K562 (cell line): ENCODE results near the gene VPS45. TPM values are rescaled to one million over a fixed set of nuclear protein-coding genes. Genes with fewer than 3 reads are reported as not detected.
A peak's percentile ranks its signal among the peaks of the same experiment; 100 is the strongest.

Source experiments
- ATAC-seq: fragments of 200-7000 bp; cut with Tn5 transposase; 3 replicates; pipeline ENCODE4 v1.9.1; 2020; ENCODE audit warnings: moderate library complexity
- BruUV-seq: library from RNA; stranded (reverse); fragments of 400-500 nt; replicated peaks from 2 replicates; lab custom pipeline; 2021; lab: Mats Ljungman, UMichigan
- CTCF ChIA-PET: fragments of 300-600 bp; formaldehyde crosslinking; extraction: SDS; loops from one replicate; lab custom pipeline; 2021; ENCODE audit warnings: low intra/inter-chr PET ratio; lab: Yijun Ruan, JAX
- POLR2A ChIA-PET: fragments of 300-600, 350-650 bp; sonication (Branson Sonifier 250); formaldehyde crosslinking; extraction: SDS; loops from one replicate; lab custom pipeline; 2021; ENCODE audit warnings: antibody characterized with exemption, inconsistent platforms; lab: Yijun Ruan, JAX
- DNase-seq, 4 experiments: peaks; one replicate each; pipeline versions ENCODE4 v3.0.0 to v3.0.0-alpha.2; 2011 to 2018; ENCODE audit warnings: low spot score in 3 of 4, mixed read lengths in 3 of 4; ENCODE audit errors: extremely low read depth in 1 of 4
- FAIRE-seq: peaks from 2 replicates; lab custom pipeline; 2011; peaks lifted over from hg19 to GRCh38; lab: Jason Lieb, UNC
- H2AFZ ChIP-seq: 2 replicates; pipeline ENCODE4 v1.6.0; 2011; ENCODE audit warnings: low read depth, low read length, control low read depth, inconsistent platforms
- H3K27ac ChIP-seq: fragments of 200-600 bp; 3 replicates; pipeline ENCODE4 v1.8.0; 2011; ENCODE audit warnings: low read depth, mild to moderate bottlenecking, control low read depth, inconsistent platforms, low read length, moderate library complexity, mixed read lengths; ENCODE audit errors: extremely low read depth
- H3K27me3 ChIP-seq, 2 experiments: fragments of 300-600 bp in 1 of 2; 2 replicates in 1 of 2; 3 replicates in 1 of 2; pipeline versions ENCODE4 v1.6.0 to v1.8.0; 2011; ENCODE audit warnings: inconsistent platforms in 2 of 2, low read length in 2 of 2, mild to moderate bottlenecking in 1 of 2, mixed read lengths in 1 of 2, moderate library complexity in 1 of 2; ENCODE audit not compliant: control insufficient read depth in 2 of 2, insufficient read depth in 2 of 2
- H3K36me3 ChIP-seq: fragments of 300-600 bp; 3 replicates; pipeline ENCODE4 v1.8.0; 2011; ENCODE audit warnings: mild to moderate bottlenecking, low read length, inconsistent platforms; ENCODE audit not compliant: control insufficient read depth, insufficient read depth
- H3K4me1 ChIP-seq, 2 experiments: fragments of 200-600 bp in 1 of 2; replicated peaks in 1 of 2; 2 replicates in 1 of 2; 3 replicates in 1 of 2; pipeline versions ENCODE4 v1.5.1 to v1.8.0; 2011; ENCODE audit warnings: inconsistent platforms in 2 of 2, low read length in 2 of 2, mild to moderate bottlenecking in 1 of 2, mixed read lengths in 1 of 2, moderate library complexity in 1 of 2; ENCODE audit not compliant: control insufficient read depth in 2 of 2, insufficient read depth in 2 of 2
- H3K4me2 ChIP-seq: 2 replicates; pipeline ENCODE4 v1.6.1; 2011; ENCODE audit warnings: low read length, control low read depth, inconsistent platforms, mixed read lengths; ENCODE audit not compliant: insufficient read depth
- H3K4me3 ChIP-seq: fragments of 200-600 bp; sonication (generic), shearing (Covaris generic); 2 replicates; pipeline ENCODE4 v1.5.1; 2016; ENCODE audit warnings: control low read depth, inconsistent platforms
- H3K79me2 ChIP-seq: fragments of 200-600 bp; 3 replicates; pipeline ENCODE4 v1.8.0; 2011; ENCODE audit warnings: low read length, inconsistent platforms; ENCODE audit not compliant: control insufficient read depth, insufficient read depth
- H3K9ac ChIP-seq, 2 experiments: 2 replicates each; pipeline versions ENCODE4 v1.6.0 to v1.6.1; 2011; ENCODE audit warnings: low read depth in 2 of 2, low read length in 2 of 2, control low read depth in 1 of 2, inconsistent platforms in 1 of 2, mild to moderate bottlenecking in 1 of 2, mixed read lengths in 1 of 2; ENCODE audit not compliant: insufficient read depth in 1 of 2
- H3K9me1 ChIP-seq: one replicate; pipeline ENCODE4 v1.6.0; 2011; ENCODE audit warnings: inconsistent platforms, mild to moderate bottlenecking, low read length, moderate library complexity; ENCODE audit not compliant: control insufficient read depth, insufficient read depth
- H3K9me3 ChIP-seq: replicated peaks from 2 replicates; pipeline ENCODE4 v1.5.1; 2011; ENCODE audit warnings: low read depth, low read length, inconsistent platforms; ENCODE audit not compliant: control insufficient read depth, insufficient read depth
- H4K20me1 ChIP-seq: replicated peaks from 2 replicates; pipeline ENCODE4 v1.6.1; 2011; ENCODE audit warnings: low read length, inconsistent platforms, mixed read lengths; ENCODE audit not compliant: control insufficient read depth, insufficient read depth
- BCLAF1 ChIP-seq, 2 experiments: fragments of 450-650 bp in 1 of 2; IDR thresholded peaks; 2 replicates each; pipeline ENCODE4 v1.6.1; 2011 to 2017; ENCODE audit warnings: low read depth in 2 of 2, antibody characterized with exemption in 1 of 2, borderline replicate concordance in 1 of 2, low read length in 1 of 2, mild to moderate bottlenecking in 1 of 2, mixed read lengths in 1 of 2; ENCODE audit not compliant: control insufficient read depth in 1 of 2
- CHCHD3 ChIP-seq: fragments of 250-450 bp; sonication (Bioruptor Pico); IDR thresholded peaks from 2 replicates; pipeline ENCODE4 v2.1.2; 2022; ENCODE audit warnings: mild to moderate bottlenecking
- LEF1 ChIP-seq: fragments of 450-650 bp; IDR thresholded peaks from 2 replicates; pipeline ENCODE4 v1.6.1; 2016; ENCODE audit warnings: mild to moderate bottlenecking
- MYBL2 ChIP-seq, 2 experiments: fragments of 450-650 bp in 1 of 2; sonication (generic) in 1 of 2; formaldehyde crosslinking in 1 of 2; IDR thresholded peaks; 2 replicates each; pipeline versions ENCODE4 v1.6.1 to v1.8.1; 2017 to 2022; ENCODE audit warnings: borderline replicate concordance in 1 of 2, inconsistent platforms in 1 of 2, low read depth in 1 of 2, mild to moderate bottlenecking in 1 of 2, missing genetic modification reagents in 1 of 2, moderate library complexity in 1 of 2
- U2AF2 ChIP-seq: fragments of 200-400 bp; formaldehyde crosslinking; optimal IDR thresholded peaks from 2 replicates; pipeline ENCODE3; 2017; ENCODE audit warnings: low read depth, mild to moderate bottlenecking, low read length
- ZNF184 ChIP-seq: sonication (generic); formaldehyde crosslinking; IDR thresholded peaks from 2 replicates; pipeline ENCODE4 v1.5.0; 2020; ENCODE audit warnings: missing genetic modification reagents
- WGBS: fragments of 100-300 bp; shearing (Covaris generic); methylation state at CpG from one replicate; pipeline ENCODE4 v1.1.6; 2016; ENCODE audit warnings: low coverage, mixed read lengths; ENCODE audit not compliant: insufficient coverage; ENCODE audit errors: missing lambda C conversion rate; 5-methylcytosine and 5-hydroxymethylcytosine counted together
- in situ Hi-C: fragments of 300-500 bp; cut with MboI; formaldehyde crosslinking; loops from 4 replicates; pipeline ENCODE4 v1.15.0; 2018; ENCODE audit warnings: inconsistent platforms, mixed read lengths
- intact Hi-C: fragments of 100-400 bp; cut with micrococcal nuclease; formaldehyde crosslinking; loops from 2 replicates; pipeline ENCODE4 v1.14.2; 2022
- polyA plus RNA-seq, 8 experiments: library from polyadenylated mRNA; depleted of rRNA in 4 of 8; stranded (reverse) in 5 of 8; unstranded in 3 of 8; fragments of >200 nt; fragmentation: Nextera tagmentation in 2 of 8; fragmentation: Illumina TruSeq in 1 of 8; extraction: Ambion mirVana in 2 of 8; extraction: Trizol in 1 of 8; gene quantifications; 2 replicates each; pipeline versions ENCODE4 v1.2.1 to v1.2.3, GENCODE V29; 2011 to 2014; ENCODE audit warnings: inconsistent platforms in 1 of 8, missing spikeins in 1 of 8
- total RNA-seq, 7 experiments: library from RNA; depleted of rRNA in 6 of 7; stranded (reverse); fragments of >200 nt in 6 of 7; fragmentation: Illumina TruSeq in 2 of 7; extraction: Trizol in 2 of 7; gene quantifications; 2 replicates each; pipeline versions ENCODE4 v1.2.1 to v1.2.3, GENCODE V29; 2011 to 2021; ENCODE audit warnings: low replicate concordance in 1 of 7
- TF ChIP-seq, protein P1 (sequence below): fragments of 450-650 bp; IDR thresholded peaks from 2 replicates; pipeline ENCODE4 v1.6.1; 2017; ENCODE audit warnings: antibody characterized with exemption, mild to moderate bottlenecking
- TF ChIP-seq, protein P2 (sequence below): fragments of 450-650 bp; formaldehyde crosslinking; conservative IDR thresholded peaks from 2 replicates; pipeline ENCODE4 v1.4.0; 2022; ENCODE audit warnings: mild to moderate bottlenecking, missing genetic modification characterization

VPS45 gene
- total and polyA plus RNA-seq, 9 of the 15 experiments (the other 6 are each of a cell fraction or from before 2014, with no cell fraction given), result 17.9 to 48.2 (median 34.4) TPM

- Histone ChIP-seq H3K4me2 (peak within 1 kb of the TSS; percentile 60), H3K27ac (peak within 1 kb of the TSS; percentile 66; the same call in 1 of the 3 replicates), H3K9me1 (no peaks in the 10 kb centered on the region), H2AFZ (peak within 1 kb of the TSS; percentile 71), H3K9ac (peak within 1 kb of the TSS; percentile 58 to 92), H3K79me2 (peaks cover 5% of the 10 kb centered on the region; the same call in 1 of the 3 replicates), H3K9me3 (no peaks in the 10 kb centered on the region), H3K4me1 (peaks cover 21 to 24% of the 10 kb centered on the region in 2 experiments), H3K36me3 (0 out of 3 replicates have a peak, but pooled peaks cover 2% of the 10 kb centered on the region), H3K4me3 (peak within 1 kb of the TSS; percentile 53), H4K20me1 (no peaks in the 10 kb centered on the region; the same call in 1 of the 2 replicates), H3K27me3 (no peaks in the 10 kb centered on the region)
- POLR2A ChIA-PET, result interaction anchor here (0.5 to 5.3 kb wide), 8 partner anchors 8 to 265 kb away, joined by 3 to 57 read pairs (median 3); no protein-coding TSS in a partner anchor
- DNase-seq, result peak; percentile 80 to 87 (median 83)
- intact Hi-C loops (no loop called here), in situ Hi-C loops (no loop called here)
- ATAC-seq, result peak; percentile 79
- 8% methylated on average over 39 of the region's 89 CpGs for WGBS
- FAIRE-seq, result no peak
- CTCF ChIA-PET, result interaction anchor here (0.6 kb wide), 1 partner anchor 13 kb away, joined by 3 read pairs; no protein-coding TSS in a partner anchor
- no TSS peak for BruUV-seq
- TF ChIP-seq BCLAF1 (IDR thresholded peaks at IDR 0.05; ENCODE audit: borderline replicate concordance in 1 of 2, control insufficient read depth in 1 of 2, low read depth in 2 of 2, low read length in 1 of 2), result no peak
- TF ChIP-seq, protein P1, sequence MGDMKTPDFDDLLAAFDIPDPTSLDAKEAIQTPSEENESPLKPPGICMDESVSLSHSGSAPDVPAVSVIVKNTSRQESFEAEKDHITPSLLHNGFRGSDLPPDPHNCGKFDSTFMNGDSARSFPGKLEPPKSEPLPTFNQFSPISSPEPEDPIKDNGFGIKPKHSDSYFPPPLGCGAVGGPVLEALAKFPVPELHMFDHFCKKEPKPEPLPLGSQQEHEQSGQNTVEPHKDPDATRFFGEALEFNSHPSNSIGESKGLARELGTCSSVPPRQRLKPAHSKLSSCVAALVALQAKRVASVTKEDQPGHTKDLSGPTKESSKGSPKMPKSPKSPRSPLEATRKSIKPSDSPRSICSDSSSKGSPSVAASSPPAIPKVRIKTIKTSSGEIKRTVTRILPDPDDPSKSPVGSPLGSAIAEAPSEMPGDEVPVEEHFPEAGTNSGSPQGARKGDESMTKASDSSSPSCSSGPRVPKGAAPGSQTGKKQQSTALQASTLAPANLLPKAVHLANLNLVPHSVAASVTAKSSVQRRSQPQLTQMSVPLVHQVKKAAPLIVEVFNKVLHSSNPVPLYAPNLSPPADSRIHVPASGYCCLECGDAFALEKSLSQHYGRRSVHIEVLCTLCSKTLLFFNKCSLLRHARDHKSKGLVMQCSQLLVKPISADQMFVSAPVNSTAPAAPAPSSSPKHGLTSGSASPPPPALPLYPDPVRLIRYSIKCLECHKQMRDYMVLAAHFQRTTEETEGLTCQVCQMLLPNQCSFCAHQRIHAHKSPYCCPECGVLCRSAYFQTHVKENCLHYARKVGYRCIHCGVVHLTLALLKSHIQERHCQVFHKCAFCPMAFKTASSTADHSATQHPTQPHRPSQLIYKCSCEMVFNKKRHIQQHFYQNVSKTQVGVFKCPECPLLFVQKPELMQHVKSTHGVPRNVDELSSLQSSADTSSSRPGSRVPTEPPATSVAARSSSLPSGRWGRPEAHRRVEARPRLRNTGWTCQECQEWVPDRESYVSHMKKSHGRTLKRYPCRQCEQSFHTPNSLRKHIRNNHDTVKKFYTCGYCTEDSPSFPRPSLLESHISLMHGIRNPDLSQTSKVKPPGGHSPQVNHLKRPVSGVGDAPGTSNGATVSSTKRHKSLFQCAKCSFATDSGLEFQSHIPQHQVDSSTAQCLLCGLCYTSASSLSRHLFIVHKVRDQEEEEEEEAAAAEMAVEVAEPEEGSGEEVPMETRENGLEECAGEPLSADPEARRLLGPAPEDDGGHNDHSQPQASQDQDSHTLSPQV, result no peak
- no peak for TF ChIP-seq ZNF184 (CRISPR knock-in tag)
- TF ChIP-seq, protein P2, sequence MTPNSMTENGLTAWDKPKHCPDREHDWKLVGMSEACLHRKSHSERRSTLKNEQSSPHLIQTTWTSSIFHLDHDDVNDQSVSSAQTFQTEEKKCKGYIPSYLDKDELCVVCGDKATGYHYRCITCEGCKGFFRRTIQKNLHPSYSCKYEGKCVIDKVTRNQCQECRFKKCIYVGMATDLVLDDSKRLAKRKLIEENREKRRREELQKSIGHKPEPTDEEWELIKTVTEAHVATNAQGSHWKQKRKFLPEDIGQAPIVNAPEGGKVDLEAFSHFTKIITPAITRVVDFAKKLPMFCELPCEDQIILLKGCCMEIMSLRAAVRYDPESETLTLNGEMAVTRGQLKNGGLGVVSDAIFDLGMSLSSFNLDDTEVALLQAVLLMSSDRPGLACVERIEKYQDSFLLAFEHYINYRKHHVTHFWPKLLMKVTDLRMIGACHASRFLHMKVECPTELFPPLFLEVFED, result no peak
- no peak for TF ChIP-seq MYBL2 (IDR thresholded peaks at IDR 0.05; ENCODE audit: low read depth)
- no peak for TF ChIP-seq MYBL2 (CRISPR knock-in tag; IDR thresholded peaks at IDR 0.05; ENCODE audit: borderline replicate concordance)
- TF ChIP-seq LEF1, result no peak
- TF ChIP-seq CHCHD3 (CRISPR knock-in tag), result no peak
- no peak for TF ChIP-seq U2AF2
These were observed 81.9 kb downstream of the VPS45 start, which contains the start of gene PLEKHO1 for GRCh38 chr1:150149271-150150132. Gene PLEKHO1 (plus strand): TSS chr1:150149916. CDS start chr1:150150258, 342 bp downstream.
